Middle frontal gyrus (tissue), 1 donor: ENCODE data around the gene ULK4.

Source experiments
- DNase-seq: peaks from one replicate; pipeline ENCODE4 v3.0.0-alpha.2; 2015; ENCODE audit warnings: low spot score; ENCODE audit errors: extremely low spot score

ULK4 gene

GRCh38 chr3:41365973-41366372 lies 595.9 kb downstream of the ULK4 start:
- DNase-seq, result no peak

- DNase-seq, result no peak
These were observed 597.2 kb downstream of the ULK4 start for GRCh38 chr3:41364736-41365135.

- DNase-seq, result no peak
These were observed 597.9 kb downstream of the ULK4 start for GRCh38 chr3:41363830-41364523.

GRCh38 chr3:41362638-41363559 lies 599.0 kb downstream of the ULK4 start:
- DNase-seq, result no peak

GRCh38 chr3:41357271-41357670 lies 604.6 kb downstream of the ULK4 start:
- no peak for DNase-seq

GRCh38 chr3:41356775-41357174 lies 605.1 kb downstream of the ULK4 start:
- no peak for DNase-seq

GRCh38 chr3:41352510-41352909 lies 609.4 kb downstream of the ULK4 start:
- no peak for DNase-seq

GRCh38 chr3:41350441-41350840 lies 611.5 kb downstream of the ULK4 start:
- DNase-seq, result no peak

GRCh38 chr3:41348401-41348800 lies 613.5 kb downstream of the ULK4 start:
- DNase-seq, result no peak

- no peak for DNase-seq
These were observed 615.1 kb downstream of the ULK4 start for GRCh38 chr3:41346698-41347270.

GRCh38 chr3:41345788-41346187 lies 616.1 kb downstream of the ULK4 start:
- DNase-seq, result no peak

- DNase-seq, result no peak
These were observed 622.1 kb downstream of the ULK4 start for GRCh38 chr3:41339758-41340157.

GRCh38 chr3:41338276-41338675 lies 623.6 kb downstream of the ULK4 start:
- no peak for DNase-seq

GRCh38 chr3:41334426-41334825 lies 627.5 kb downstream of the ULK4 start:
- DNase-seq, result no peak

- no peak for DNase-seq
These were observed 630.9 kb downstream of the ULK4 start for GRCh38 chr3:41331041-41331440.

GRCh38 chr3:41330465-41330864 lies 631.4 kb downstream of the ULK4 start:
- no peak for DNase-seq

GRCh38 chr3:41329881-41330280 lies 632.0 kb downstream of the ULK4 start:
- DNase-seq, result no peak

- DNase-seq, result no peak
These were observed 633.0 kb downstream of the ULK4 start for GRCh38 chr3:41328926-41329325.

- DNase-seq, result no peak
These were observed 634.2 kb downstream of the ULK4 start for GRCh38 chr3:41327718-41328117.

GRCh38 chr3:41324156-41324475 lies 637.8 kb downstream of the ULK4 start:
- DNase-seq, result no peak

GRCh38 chr3:41323467-41324155 lies 638.3 kb downstream of the ULK4 start:
- no peak for DNase-seq

GRCh38 chr3:41321642-41321980 lies 640.3 kb downstream of the ULK4 start:
- no peak for DNase-seq
